HL-60 (cell line): ENCODE measurements around the gene RAB44.

Experiments used
- SPI1 ChIP-seq: IDR thresholded peaks from 2 replicates; pipeline ENCODE4 v1.6.1; 2012; ENCODE audit warnings: low read depth, mild to moderate bottlenecking, borderline replicate concordance
- TF ChIP-seq, protein P1 (sequence below): IDR thresholded peaks from one replicate; pipeline ENCODE4 v1.5.1; 2011; ENCODE audit warnings: low read length, control low read depth, inconsistent platforms; ENCODE audit not compliant: insufficient read depth

DNA sequence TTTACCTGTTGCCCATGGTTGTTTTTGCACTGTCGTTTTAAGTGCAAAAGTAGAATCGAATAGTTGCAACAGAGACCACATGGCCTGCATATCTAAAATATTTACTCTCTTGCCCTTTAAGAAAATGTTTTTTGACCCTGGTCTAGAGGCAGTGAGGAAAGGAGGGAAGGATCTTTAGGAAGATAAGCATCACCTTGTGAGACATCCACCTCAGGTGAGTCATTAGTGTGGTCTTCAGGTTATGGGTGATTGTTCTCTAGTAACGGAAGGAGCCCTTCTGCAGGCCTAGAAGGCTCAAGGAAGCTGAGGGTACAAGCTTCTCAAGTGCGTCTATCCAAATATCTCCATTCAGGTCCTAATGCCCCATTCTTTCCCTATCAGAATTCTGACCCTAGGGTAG lies 6.6 kb upstream of the RAB44 start:
- TF ChIP-seq, protein P1, sequence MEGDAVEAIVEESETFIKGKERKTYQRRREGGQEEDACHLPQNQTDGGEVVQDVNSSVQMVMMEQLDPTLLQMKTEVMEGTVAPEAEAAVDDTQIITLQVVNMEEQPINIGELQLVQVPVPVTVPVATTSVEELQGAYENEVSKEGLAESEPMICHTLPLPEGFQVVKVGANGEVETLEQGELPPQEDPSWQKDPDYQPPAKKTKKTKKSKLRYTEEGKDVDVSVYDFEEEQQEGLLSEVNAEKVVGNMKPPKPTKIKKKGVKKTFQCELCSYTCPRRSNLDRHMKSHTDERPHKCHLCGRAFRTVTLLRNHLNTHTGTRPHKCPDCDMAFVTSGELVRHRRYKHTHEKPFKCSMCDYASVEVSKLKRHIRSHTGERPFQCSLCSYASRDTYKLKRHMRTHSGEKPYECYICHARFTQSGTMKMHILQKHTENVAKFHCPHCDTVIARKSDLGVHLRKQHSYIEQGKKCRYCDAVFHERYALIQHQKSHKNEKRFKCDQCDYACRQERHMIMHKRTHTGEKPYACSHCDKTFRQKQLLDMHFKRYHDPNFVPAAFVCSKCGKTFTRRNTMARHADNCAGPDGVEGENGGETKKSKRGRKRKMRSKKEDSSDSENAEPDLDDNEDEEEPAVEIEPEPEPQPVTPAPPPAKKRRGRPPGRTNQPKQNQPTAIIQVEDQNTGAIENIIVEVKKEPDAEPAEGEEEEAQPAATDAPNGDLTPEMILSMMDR: no peak
- no peak for TF ChIP-seq SPI1
